A673 (cell line): ENCODE results near the gene ETDB. TPM values are rescaled to one million over a fixed set of nuclear protein-coding genes. Genes with fewer than 3 reads are reported as not detected.
"Not testable (repeated sequence)": the region's sequence is repeated elsewhere in the genome, so short reads cannot be mapped to it uniquely, and the experiment has no call there.

ENCODE experiments used
- BruUV-seq: library from RNA; stranded (reverse); fragments of 400-500 nt; replicated peaks from 2 replicates; lab custom pipeline; 2021; lab: Mats Ljungman, UMichigan
- CTCF ChIA-PET: fragments of 300-600 bp; sonication (Branson Sonifier 250); formaldehyde crosslinking; loops from one replicate; lab custom pipeline; 2022; ENCODE audit warnings: antibody characterized with exemption; lab: Charles Lee
- POLR2A ChIA-PET: fragments of 300-600 bp; sonication (Branson Sonifier 250); formaldehyde crosslinking; loops from one replicate; lab custom pipeline; 2022; ENCODE audit warnings: antibody characterized with exemption; ENCODE audit not compliant: low non-redundant PET; lab: Charles Lee
- DNase-seq: peaks from one replicate; pipeline ENCODE4 v3.0.0-alpha.2; 2015; ENCODE audit warnings: low spot score
- H3K27ac ChIP-seq: fragments of 200-600 bp; sonication (generic); 2 replicates; pipeline ENCODE4 v1.5.1; 2016; ENCODE audit warnings: mixed run types, low read depth, mild to moderate bottlenecking, mixed read lengths, antibody characterized with exemption, low read length; ENCODE audit not compliant: poor library complexity, severe bottlenecking
- H3K27me3 ChIP-seq: fragments of 200-600 bp; sonication (generic); replicated peaks from 2 replicates; pipeline ENCODE4 v1.6.1; 2017; ENCODE audit warnings: mixed run types, low read depth, mild to moderate bottlenecking, mixed read lengths, antibody characterized with exemption, low read length; ENCODE audit not compliant: insufficient read depth, poor library complexity
- H3K36me3 ChIP-seq: fragments of 200-600 bp; sonication (generic); 2 replicates; pipeline ENCODE4 v1.6.1; 2016; ENCODE audit warnings: mixed run types, mild to moderate bottlenecking, mixed read lengths, antibody characterized with exemption, low read length; ENCODE audit not compliant: insufficient read depth, poor library complexity, severe bottlenecking
- H3K4me1 ChIP-seq: fragments of 200-600 bp; sonication (generic); 2 replicates; pipeline ENCODE4 v1.6.1; 2017; ENCODE audit warnings: mixed run types, mild to moderate bottlenecking, mixed read lengths, antibody characterized with exemption, low read length; ENCODE audit not compliant: insufficient read depth, poor library complexity, severe bottlenecking
- H3K4me3 ChIP-seq: fragments of 200-600 bp; sonication (generic); 2 replicates; pipeline ENCODE4 v1.5.1; 2016; ENCODE audit warnings: low read depth, mixed run types, mild to moderate bottlenecking, mixed read lengths, low read length; ENCODE audit not compliant: poor library complexity, severe bottlenecking
- H3K9me3 ChIP-seq: fragments of 200-600 bp; sonication (generic); 2 replicates; pipeline ENCODE4 v1.6.1; 2016; ENCODE audit warnings: mixed run types, low read depth, mild to moderate bottlenecking, mixed read lengths, antibody characterized with exemption, low read length; ENCODE audit not compliant: poor library complexity, severe bottlenecking
- EZH2 ChIP-seq: fragments of 200-600 bp; sonication (generic); IDR thresholded peaks from 2 replicates; pipeline ENCODE4 v1.6.1; 2017; ENCODE audit warnings: borderline replicate concordance, low read depth, mild to moderate bottlenecking, mixed read lengths, antibody characterized with exemption, low read length; ENCODE audit not compliant: poor library complexity, severe bottlenecking
- intact Hi-C: fragments of 100-400 bp; cut with micrococcal nuclease; formaldehyde crosslinking; loops from one replicate; pipeline ENCODE4 v1.10.0; 2022; ENCODE audit not compliant: unreplicated experiment
- total RNA-seq: library from RNA; stranded (reverse); gene quantifications from 2 replicates; pipeline ENCODE4 v1.2.3, GENCODE V29; 2021
- TF ChIP-seq, protein P1 (sequence below): fragments of 300-800, 200-600 bp; sonication (generic); conservative IDR thresholded peaks from 2 replicates; pipeline ENCODE4 v1.5.1; 2017; ENCODE audit warnings: low read depth, mild to moderate bottlenecking, antibody characterized with exemption, low read length, moderate library complexity, mixed read lengths

ETDB gene
- total RNA-seq, 1 experiment from 2014 or later = not detected

DNA sequence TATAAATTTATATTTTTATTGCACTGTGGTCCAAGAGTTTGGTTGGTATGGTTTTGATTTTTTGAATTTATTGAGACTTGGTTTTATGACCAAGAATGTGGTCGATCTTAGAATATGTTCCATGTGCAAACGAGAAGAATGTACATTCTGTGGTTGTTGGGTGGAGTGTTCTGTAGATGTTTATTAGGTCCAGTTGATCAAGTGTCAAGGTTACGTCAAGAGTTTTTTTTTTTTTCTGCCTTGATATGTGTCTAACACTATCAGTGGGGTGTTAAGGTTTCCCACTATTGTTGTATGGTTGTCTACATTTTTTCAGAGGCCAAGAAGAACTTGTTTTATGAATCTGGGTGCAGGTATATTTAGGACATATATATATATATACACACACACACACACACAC lies 10.8 kb downstream of the ETDB start:
- Histone ChIP-seq H3K27me3 (peaks cover 6% of the 10 kb centered on the region), H3K27ac (no peak overlapping the region), H3K36me3 (no peaks in the 10 kb centered on the region), H3K4me1 (no peaks in the 10 kb centered on the region), H3K9me3 (no peaks in the 10 kb centered on the region), H3K4me3 (no peak overlapping the region)
- no peak for TF ChIP-seq EZH2
- TF ChIP-seq, protein P1, sequence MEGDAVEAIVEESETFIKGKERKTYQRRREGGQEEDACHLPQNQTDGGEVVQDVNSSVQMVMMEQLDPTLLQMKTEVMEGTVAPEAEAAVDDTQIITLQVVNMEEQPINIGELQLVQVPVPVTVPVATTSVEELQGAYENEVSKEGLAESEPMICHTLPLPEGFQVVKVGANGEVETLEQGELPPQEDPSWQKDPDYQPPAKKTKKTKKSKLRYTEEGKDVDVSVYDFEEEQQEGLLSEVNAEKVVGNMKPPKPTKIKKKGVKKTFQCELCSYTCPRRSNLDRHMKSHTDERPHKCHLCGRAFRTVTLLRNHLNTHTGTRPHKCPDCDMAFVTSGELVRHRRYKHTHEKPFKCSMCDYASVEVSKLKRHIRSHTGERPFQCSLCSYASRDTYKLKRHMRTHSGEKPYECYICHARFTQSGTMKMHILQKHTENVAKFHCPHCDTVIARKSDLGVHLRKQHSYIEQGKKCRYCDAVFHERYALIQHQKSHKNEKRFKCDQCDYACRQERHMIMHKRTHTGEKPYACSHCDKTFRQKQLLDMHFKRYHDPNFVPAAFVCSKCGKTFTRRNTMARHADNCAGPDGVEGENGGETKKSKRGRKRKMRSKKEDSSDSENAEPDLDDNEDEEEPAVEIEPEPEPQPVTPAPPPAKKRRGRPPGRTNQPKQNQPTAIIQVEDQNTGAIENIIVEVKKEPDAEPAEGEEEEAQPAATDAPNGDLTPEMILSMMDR = no peak
- CTCF ChIA-PET = no interaction called here
- DNase-seq = no peak
- POLR2A ChIA-PET = no interaction called here
- intact Hi-C loops = no loop called here
- BruUV-seq = no TSS peak

DNA sequence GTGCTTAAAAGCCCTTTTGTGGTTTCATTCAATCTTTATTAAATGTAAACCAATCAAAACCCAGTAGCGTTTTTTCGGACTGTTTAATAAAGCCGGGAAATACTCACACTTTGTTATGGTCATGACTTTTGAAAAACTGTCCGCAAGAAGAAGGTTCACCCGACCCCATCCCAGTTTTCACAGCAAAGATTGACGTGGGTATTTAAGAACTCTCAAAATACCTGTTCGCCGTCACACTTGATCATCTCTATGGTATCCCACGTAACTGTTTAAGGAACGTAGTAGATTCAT lies 20.9 kb downstream of the ETDB start:
- CTCF ChIA-PET = no interaction called here
- H3K9me3 ChIP-seq = no peaks in the 10 kb centered on the region
- BruUV-seq = no TSS peak
- no peaks in the 10 kb centered on the region for H3K4me1 ChIP-seq
- H3K4me3 ChIP-seq = peak overlapping the region; percentile 30
- DNase-seq = no peak
- H3K27ac ChIP-seq = no peak overlapping the region
- no peak for TF ChIP-seq EZH2
- TF ChIP-seq, protein P1 = no peak
- H3K36me3 ChIP-seq = no peaks in the 10 kb centered on the region
- POLR2A ChIA-PET = no interaction called here
- intact Hi-C loops = no loop called here
- H3K27me3 ChIP-seq = no peaks in the 10 kb centered on the region

DNA sequence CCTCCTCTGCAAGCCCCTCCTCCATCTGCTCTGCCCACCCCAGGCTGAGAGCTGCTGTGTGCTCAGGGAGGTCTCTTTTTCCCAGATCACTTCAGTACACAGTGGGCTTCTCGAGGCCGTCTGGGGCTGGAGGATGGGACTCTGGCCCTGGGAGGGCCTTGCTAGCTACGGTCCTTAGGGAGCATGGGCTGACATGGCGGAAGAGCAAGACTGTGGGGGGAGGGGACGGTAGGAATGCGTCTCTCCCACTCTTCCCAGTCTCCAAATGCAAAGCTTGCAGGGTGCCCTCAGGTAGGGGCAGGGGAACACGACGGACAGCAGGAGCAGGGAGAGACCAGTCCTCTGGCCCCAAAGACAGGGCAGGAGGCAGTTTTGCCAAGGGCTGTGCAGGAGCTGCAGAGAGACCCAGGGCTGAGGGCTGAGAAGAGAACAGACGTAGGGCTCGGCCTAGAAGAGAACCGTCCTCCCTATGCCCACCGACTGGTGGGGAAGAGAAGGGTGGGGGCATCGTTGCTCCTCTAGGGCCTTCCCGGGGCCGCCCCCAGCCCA lies 23.1 kb downstream of the ETDB start:
- H3K9me3 ChIP-seq, H3K36me3 ChIP-seq, H3K27ac ChIP-seq, intact Hi-C loops, BruUV-seq, CTCF ChIA-PET, POLR2A ChIA-PET, DNase-seq, H3K4me1 ChIP-seq, H3K27me3 ChIP-seq: not testable (repeated sequence)
- peak overlapping the region; percentile 48 for H3K4me3 ChIP-seq

DNA sequence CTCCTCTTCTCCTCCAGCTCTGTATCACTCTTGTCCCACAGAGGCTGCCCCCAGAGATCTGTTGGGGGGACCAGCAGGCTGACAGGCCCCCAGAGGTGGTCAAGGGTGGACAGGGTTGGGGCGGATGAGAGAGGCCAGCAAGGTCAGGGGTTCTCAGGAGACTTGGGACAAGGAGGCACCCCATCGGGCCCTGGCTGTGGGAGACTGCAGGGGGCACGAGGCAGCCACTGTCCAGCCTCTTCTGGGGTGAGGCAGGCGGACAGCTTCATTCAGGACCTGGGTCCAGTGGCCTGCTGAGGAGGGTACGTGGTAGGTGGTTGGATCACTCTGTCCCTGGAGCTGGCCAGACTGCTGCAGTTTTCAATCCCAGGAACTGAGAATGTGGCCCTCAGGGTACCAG lies 24.6 kb downstream of the ETDB start:
- H3K4me1 ChIP-seq = no peaks in the 10 kb centered on the region
- H3K27me3 ChIP-seq = no peaks in the 10 kb centered on the region
- no peak overlapping the region for H3K27ac ChIP-seq
- H3K36me3 ChIP-seq = no peaks in the 10 kb centered on the region
- no peak for TF ChIP-seq EZH2
- TF ChIP-seq, protein P1 = no peak
- no peaks in the 10 kb centered on the region for H3K9me3 ChIP-seq
- POLR2A ChIA-PET = no interaction called here
- intact Hi-C loops = no loop called here
- CTCF ChIA-PET = no interaction called here
- no peak overlapping the region for H3K4me3 ChIP-seq
- no peak for DNase-seq
- no TSS peak for BruUV-seq
